Activated T-cell treated with anti-CD3 and anti-CD28 coated beads for 48 hours (primary cell): ENCODE data around the gene PRKG1.

Experiments used
- DNase-seq: peaks from one replicate; pipeline ENCODE4 v3.0.0-alpha.2; 2020; ENCODE audit warnings: low read depth

Gene PRKG1

GRCh38 chr10:52318136-52318701 is 1243.9 kb downstream of the PRKG1 start:
- DNase-seq: no peak

- DNase-seq: no peak
Observed at GRCh38 chr10:52318822-52319464, 1244.7 kb downstream of the PRKG1 start.

DNA sequence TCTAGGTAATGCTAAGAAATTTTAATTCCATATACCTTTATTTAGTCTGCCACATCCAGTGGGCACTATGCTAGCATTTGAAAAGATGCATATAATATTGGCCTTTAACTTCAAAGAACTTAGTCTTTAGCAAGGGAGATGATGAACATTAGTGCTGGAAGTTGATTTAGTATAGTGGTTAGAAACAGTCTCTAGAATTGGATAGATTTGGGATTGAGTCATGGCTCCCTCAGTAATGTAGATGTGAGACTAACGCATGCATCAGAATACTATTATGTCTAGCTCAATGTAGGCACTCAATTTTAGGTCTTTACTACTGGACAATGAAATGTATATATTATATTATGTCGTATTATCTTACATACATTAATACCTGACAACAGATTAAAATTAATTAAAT is 1245.6 kb downstream of the PRKG1 start:
- DNase-seq: no peak

DNA sequence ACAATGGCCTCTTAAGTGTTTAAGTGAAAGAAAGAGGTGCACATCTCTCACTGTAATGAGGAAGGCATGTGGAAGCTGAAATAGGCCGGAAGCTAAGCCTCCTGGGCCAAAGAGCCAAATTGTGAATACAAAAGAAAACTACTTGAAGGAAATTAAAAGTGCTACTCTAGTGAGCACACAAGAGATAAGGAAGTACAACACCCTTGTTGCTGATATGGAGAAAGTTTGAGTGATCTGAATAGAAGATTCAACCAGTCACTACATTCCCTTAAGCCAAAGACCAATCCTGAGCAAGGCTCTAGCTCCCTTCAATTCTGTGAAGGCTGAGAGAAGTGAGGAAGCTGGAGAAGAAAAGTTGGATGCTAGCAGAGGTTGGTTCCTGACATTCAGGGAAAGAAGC is 1248.0 kb downstream of the PRKG1 start:
- DNase-seq: no peak

GRCh38 chr10:52322936-52323335 is 1248.6 kb downstream of the PRKG1 start:
- DNase-seq: no peak

GRCh38 chr10:52326382-52326781 is 1252.1 kb downstream of the PRKG1 start:
- DNase-seq: no peak

DNA sequence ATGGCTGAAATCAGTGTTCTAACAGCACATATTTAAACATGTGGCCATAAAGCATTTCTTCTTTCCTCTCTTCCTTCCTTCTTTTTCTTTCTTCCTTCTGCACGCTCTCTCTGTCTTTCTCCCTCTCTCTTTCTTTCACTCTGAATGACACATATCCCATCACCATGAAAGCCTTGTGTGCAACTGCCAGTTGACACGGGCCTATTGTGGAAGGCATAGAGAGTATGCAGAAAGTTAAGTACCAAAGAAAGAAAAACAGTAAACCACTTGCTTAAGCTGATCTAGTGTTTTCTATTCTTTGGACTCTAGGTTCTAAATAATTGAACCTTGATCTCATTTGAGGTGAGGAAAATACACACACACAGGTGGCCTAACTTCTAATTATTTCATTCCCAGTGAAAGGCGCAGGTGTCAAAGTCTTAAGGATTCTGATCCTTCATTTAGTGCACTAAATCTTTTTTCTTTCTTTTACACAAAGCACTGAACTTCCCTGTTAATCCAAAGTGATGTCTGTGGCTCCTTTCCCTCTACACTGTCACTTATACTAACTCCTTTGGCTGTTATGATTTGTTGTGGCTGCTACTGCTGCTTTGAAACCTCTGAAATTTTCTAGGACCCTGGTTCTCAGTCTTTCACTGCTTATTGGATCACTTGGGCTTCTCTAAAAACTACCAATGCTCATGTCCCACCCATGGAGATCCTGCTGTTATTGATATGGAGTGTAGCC is 1257.5 kb downstream of the PRKG1 start:
- DNase-seq: no peak

- DNase-seq: no peak
Observed at GRCh38 chr10:52332815-52333214, 1258.5 kb downstream of the PRKG1 start.

GRCh38 chr10:52334595-52334994 is 1260.3 kb downstream of the PRKG1 start:
- no peak for DNase-seq

GRCh38 chr10:52335665-52336064 is 1261.4 kb downstream of the PRKG1 start:
- no peak for DNase-seq

- no peak for DNase-seq
Observed at GRCh38 chr10:52337225-52337624, 1262.9 kb downstream of the PRKG1 start.

DNA sequence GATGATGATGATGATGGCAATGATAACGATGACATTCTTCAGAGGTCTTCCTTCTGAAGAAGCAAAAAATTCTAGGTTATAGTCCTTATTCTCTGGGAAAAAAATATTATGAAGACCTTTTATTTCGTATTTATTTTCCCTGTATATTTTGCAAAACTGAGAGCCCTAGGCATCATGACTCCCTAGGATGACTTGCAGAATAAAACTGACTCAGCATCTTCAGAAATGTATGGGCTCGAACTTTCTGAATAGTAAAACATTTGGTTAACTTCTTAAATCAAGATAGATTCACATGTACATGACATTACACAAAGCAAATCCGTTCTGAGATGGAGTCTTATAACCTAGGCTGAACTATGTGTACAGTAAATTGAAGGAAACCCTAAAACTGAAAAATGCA is 1269.2 kb downstream of the PRKG1 start:
- DNase-seq: no peak

- no peak for DNase-seq
Observed at GRCh38 chr10:52346394-52347326, 1272.4 kb downstream of the PRKG1 start.

DNA sequence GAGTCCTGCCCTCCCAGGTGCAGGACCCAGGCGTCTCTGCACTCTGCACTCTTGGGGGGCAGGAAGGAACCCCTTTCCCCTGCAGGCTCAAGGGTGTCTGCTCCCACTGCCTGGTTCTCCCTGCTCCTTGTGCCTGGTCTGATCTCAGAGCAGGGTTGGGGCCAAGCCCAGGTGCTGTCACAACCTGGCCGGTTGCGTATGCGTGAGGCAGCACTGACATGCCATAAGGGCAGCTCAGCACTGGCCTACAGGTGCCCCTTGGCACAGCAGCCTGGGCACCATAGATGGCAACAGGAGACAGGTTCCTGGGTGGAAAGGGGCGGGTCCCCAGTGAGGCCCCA is 1273.0 kb downstream of the PRKG1 start:
- no peak for DNase-seq
